HG03139 (cell line): Measurements from ENCODE around the gene SHB.
A peak's percentile ranks its signal among the peaks of the same experiment; 100 is the strongest.

Source experiments
- ATAC-seq: cut with Tn5 transposase; IDR thresholded peaks from one replicate; pipeline ENCODE4 v1.9.1; 2021; ENCODE audit not compliant: unreplicated experiment

The SHB gene

DNA sequence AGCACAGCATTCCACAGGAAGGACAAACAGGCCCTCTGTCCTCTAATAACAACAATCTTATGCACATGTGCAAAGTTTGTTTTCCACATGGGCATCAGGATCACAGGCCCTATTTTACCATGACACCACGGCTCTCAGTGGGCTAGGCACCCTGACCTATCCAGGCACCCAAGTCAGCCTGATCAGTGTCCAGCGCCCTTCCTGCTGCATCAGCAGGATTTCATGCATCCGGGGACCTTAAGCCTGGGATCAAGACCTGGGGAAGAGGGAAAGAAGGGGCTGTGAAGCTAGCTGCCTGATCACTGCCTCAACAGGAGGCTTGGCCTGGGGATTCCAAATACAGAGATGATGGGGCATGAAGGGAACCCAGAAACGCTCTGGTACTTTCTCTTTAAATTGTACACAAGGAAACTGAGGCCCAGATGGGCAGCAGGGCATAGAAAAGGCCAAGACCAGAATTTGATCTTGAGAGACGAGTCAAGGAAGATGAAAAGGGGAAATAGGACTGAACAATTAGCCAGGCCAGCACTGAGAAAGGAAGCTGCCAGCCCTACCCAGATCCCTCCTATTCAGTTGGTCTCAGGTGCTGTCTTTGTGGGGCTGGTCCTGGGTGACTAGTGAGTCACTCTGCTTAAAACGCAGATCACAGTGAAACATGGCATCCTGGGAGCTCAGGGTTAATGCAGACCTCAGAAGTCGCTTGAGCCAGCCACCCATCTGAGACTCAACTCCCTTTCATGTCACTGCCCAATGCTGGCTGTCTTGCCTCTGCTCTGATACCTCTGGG lies 57.9 kb downstream of the SHB start:
- ATAC-seq, result no peak

- no peak for ATAC-seq
Observed at GRCh38 chr9:38009990-38010389, 59.0 kb downstream of the SHB start.

- ATAC-seq, result no peak
Observed at GRCh38 chr9:38009035-38009501, 60.0 kb downstream of the SHB start.

GRCh38 chr9:38008168-38009034 lies 60.6 kb downstream of the SHB start:
- peak; percentile 72 for ATAC-seq

DNA sequence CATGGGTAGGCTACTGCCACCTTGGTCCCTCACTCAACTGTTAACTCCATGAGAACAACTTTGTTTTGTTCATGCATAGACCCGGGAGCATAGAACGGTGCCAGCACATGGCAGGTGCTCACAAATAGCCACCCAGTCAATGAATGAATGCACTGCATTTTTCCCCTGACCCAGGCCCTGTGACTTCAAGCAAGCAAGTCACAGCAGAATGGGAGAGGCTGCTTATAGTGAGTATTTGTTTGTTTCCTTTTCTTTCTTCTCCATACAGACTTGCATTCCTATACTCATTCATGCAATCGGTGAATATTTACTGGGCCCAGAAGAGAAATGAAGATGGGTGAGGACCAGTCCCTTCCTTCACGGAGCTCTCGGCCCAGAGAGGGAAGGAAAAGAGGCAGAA lies 62.0 kb downstream of the SHB start:
- no peak for ATAC-seq

GRCh38 chr9:38006163-38006562 lies 62.9 kb downstream of the SHB start:
- no peak for ATAC-seq

DNA sequence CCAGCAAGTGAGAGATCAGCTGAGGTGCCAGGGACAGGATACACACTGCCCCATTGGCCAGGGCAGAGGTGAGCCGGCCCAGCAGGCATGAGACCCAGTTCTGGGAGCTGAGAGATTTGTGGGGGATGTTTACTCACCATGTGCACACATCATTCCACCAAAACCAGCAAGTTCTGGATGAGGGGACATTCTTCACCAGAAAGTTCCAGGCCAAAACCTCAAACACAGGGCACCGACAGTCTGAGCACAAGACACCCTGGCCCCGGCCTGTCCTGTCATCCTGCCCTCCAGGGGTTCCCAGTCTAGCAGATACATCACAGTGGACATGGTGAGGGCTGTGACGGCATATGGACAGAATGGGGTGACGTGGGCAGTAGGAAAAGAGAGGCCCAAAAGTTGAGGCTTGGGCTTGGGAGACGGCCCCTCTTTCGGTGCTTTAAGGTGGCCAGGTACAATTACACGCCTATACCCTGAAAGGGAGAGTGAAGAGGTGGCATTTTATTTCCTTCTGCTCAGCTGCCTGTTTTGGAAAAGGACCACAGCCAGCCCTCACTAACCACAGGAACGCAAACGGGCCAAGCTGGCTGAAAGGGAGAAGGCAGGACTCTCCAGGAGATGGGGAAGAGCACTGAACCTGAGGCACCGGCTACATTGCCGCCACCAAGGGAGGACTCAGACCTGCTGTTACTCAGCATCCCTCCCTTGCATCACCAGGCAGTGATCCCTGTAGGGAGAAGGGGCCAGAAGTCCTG lies 64.0 kb downstream of the SHB start:
- no peak for ATAC-seq

GRCh38 chr9:38003946-38004808 lies 64.8 kb downstream of the SHB start:
- ATAC-seq, result no peak

GRCh38 chr9:38003230-38003629 lies 65.8 kb downstream of the SHB start:
- ATAC-seq, result no peak

- ATAC-seq, result no peak
Observed at GRCh38 chr9:38001430-38001829, 67.6 kb downstream of the SHB start.

DNA sequence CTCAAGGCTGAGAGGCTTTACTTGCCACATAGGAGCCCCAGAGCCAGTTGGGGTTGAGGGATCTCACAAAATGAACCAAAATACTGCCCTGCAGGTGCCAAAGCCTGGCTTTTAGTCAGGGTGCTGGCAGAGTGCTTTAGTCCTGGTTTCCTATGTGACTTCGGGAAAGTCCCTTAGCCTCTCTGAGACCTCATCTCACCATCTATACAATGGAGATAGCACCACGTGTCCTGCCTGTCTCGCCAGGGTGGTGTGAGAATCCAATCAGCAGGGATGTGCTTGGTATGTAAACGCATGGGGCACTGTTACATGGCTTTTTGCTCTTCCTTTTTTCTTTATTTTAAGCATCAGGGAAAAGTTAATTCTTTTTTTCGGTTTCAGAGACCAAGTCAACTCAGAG lies 68.3 kb downstream of the SHB start:
- ATAC-seq, result no peak

DNA sequence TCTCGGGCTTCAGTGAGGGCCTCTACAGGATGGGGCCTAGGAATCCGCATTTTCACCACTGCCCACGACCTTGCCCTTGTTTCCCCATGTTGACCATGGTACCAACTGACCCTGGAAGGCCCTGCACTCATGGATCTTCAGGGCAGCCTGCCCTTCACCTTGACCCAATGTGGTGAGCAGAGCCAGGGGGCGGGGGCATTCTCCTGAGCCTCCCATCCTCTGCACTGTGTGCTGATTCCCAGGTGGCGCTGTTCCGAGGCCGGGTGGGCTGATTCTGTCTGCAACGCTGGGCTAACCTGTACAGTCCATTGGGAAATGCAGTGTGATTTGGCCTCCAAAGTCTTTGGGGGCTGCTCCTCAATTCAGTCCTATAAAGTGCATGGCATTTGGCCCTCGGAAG lies 68.7 kb downstream of the SHB start:
- no peak for ATAC-seq

GRCh38 chr9:37999588-38000189 lies 69.3 kb downstream of the SHB start:
- ATAC-seq, result no peak

- no peak for ATAC-seq
Observed at GRCh38 chr9:37998881-37999587, 70.0 kb downstream of the SHB start.

DNA sequence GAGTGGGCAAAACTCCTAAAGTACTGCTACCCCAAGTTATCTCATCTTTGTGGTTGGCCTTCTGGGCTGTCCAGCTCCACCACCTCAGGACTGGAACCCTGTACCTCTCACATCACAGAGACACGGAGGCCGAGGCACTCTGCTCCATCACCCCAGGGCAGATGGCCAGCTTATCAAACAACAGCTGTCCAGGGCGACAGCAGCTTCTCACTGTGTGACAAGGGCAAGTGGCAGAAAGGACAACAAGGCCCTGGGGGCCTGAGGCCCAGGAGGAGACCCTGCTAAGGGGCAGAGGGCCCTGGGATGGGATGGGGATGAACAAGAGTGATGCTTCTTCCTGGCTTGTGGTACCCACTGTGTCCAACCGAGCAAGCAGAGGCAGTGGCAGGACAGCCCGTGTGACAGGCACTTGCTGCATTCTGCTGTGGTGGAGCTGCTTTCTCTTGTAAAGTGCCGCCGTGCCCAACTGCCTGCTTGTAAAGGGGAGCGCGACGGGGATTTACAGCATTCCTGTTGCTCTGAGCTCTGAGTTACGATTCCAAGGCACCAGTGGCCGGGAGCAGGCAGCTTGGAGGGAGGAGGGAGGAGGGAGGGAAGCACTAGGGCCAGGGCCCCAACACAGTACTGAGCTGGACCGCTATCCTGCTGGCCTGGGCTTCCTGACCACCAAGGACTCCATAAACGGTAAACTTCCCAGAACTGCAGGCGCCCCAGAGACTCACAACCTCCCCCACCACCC lies 71.2 kb downstream of the SHB start:
- ATAC-seq, result no peak

- no peak for ATAC-seq
Observed at GRCh38 chr9:37996819-37997217, 72.2 kb downstream of the SHB start.

GRCh38 chr9:37995961-37996818 lies 72.8 kb downstream of the SHB start:
- ATAC-seq, result no peak

GRCh38 chr9:37995348-37995737 lies 73.7 kb downstream of the SHB start:
- no peak for ATAC-seq
